ENCODE data around the gene PHF21A. TPM values are rescaled to one million over a fixed set of nuclear protein-coding genes. Genes with fewer than 3 reads are reported as not detected.

Gene PHF21A
- total and polyA plus RNA-seq, 7 donors = 4.1 to 21.3 (median 17.2) TPM

GRCh38 chr11:45934580-45935318, 186.5 kb downstream of the PHF21A start:
- WGBS, 3 donors = 74 to 83% (median 78%) methylated on average over 12 of the region's 12 CpGs
- DNase-seq (no peak), ATAC-seq (no peak)
- Histone ChIP-seq H3K36me3 (ENCODE audit: insufficient read depth in 1 of 2, low read depth in 1 of 2) (peaks cover 0 to 50% of the 10 kb centered on the region in 2 donors), H3K27ac (no peak overlapping the region), H3K9me3 (no peaks in the 10 kb centered on the region), H3K4me3 (no peak overlapping the region), H3K27me3 (ENCODE audit: insufficient read depth in 3 of 3, low read length in 2 of 3) (no peaks in the 10 kb centered on the region), H3K4me1 (peaks cover 5% of the 10 kb centered on the region)
- intact Hi-C loops (cut with DNase I) = no loop called here
- TF ChIP-seq, protein P1, sequence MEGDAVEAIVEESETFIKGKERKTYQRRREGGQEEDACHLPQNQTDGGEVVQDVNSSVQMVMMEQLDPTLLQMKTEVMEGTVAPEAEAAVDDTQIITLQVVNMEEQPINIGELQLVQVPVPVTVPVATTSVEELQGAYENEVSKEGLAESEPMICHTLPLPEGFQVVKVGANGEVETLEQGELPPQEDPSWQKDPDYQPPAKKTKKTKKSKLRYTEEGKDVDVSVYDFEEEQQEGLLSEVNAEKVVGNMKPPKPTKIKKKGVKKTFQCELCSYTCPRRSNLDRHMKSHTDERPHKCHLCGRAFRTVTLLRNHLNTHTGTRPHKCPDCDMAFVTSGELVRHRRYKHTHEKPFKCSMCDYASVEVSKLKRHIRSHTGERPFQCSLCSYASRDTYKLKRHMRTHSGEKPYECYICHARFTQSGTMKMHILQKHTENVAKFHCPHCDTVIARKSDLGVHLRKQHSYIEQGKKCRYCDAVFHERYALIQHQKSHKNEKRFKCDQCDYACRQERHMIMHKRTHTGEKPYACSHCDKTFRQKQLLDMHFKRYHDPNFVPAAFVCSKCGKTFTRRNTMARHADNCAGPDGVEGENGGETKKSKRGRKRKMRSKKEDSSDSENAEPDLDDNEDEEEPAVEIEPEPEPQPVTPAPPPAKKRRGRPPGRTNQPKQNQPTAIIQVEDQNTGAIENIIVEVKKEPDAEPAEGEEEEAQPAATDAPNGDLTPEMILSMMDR (IDR thresholded peaks at IDR 0.05) = no peak

GRCh38 chr11:45933846-45934579, 187.2 kb downstream of the PHF21A start:
- peaks cover 0 to 50% of the 10 kb centered on the region in 2 donors for H3K36me3 ChIP-seq (ENCODE audit: insufficient read depth in 1 of 2, low read depth in 1 of 2)
- H3K4me3 ChIP-seq = no peak overlapping the region
- H3K27me3 ChIP-seq (ENCODE audit: insufficient read depth in 3 of 3, low read length in 2 of 3) = no peaks in the 10 kb centered on the region
- intact Hi-C loops (cut with DNase I) = no loop called here
- no peaks in the 10 kb centered on the region for H3K9me3 ChIP-seq
- H3K27ac ChIP-seq = no peak overlapping the region
- DNase-seq = no peak
- no peak for ATAC-seq
- TF ChIP-seq, protein P1 (IDR thresholded peaks at IDR 0.05) = no peak
- WGBS, 3 donors = 84 to 91% (median 87%) methylated on average over 21 of the region's 21 CpGs
- H3K4me1 ChIP-seq = peaks cover 5% of the 10 kb centered on the region

DNA sequence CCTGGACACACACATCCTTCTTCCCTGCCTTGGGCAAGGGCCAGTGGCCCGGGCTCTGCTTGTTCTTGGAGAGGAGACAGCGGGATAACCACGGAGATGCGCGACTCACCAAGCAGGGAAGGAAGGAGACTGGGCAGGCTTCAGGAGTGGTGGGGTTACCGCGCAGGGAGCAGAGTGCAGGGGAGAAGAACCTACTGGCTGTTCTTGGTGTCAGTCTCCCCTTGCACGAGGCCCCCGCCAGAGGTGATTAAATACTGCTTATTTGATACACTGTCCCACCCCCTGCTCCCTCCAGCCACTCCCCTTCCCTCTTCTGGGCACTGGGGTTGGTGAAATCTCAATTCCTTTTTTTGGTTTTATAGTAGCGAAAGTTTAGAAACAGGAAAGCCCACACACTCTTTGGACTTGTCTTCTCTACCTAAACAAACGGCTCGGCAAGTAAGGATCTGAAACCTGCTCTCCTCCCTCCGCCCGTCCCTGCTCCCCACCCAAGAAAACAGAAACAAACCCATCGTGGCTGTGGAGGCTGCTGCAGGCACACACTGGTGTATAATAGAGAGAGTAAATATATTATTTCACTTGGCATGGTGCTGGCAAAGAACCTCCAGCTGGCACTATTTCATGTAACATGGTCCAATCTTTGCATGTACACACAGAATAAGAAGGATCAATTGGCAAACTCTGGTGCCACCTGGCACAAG, 188.0 kb downstream of the PHF21A start:
- Histone ChIP-seq H3K4me3 (no peak overlapping the region), H3K36me3 (ENCODE audit: insufficient read depth in 1 of 2, low read depth in 1 of 2) (peaks cover 0 to 50% of the 10 kb centered on the region in 2 donors), H3K4me1 (peaks cover 5% of the 10 kb centered on the region), H3K9me3 (no peaks in the 10 kb centered on the region), H3K27me3 (ENCODE audit: insufficient read depth in 3 of 3, low read length in 2 of 3) (no peaks in the 10 kb centered on the region), H3K27ac (no peak overlapping the region)
- intact Hi-C loops (cut with DNase I) = no loop called here
- WGBS, 3 donors = 71 to 80% (median 72%) methylated on average over 15 of the region's 15 CpGs
- TF ChIP-seq, protein P1 (IDR thresholded peaks at IDR 0.05) = no peak
- DNase-seq = no peak
- no peak for ATAC-seq

DNA sequence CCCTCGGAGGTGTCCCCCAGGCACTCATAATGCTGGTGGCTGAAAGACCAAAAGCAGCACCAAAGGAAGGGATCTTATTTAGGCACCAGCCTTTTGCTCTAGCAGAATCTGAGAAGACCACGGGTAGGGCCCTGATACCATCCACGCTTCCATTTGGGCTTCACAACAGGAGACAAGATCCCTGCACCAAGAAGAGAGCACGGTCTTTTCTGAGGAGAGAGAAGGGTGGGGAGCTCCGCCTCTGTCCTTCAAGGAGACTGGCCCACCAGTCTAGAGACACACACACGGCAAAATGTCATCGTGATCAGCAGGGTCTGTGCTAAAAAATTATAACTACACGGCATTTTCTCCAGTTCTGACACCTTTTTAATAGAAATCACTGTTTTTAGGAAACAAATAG, 189.0 kb downstream of the PHF21A start:
- Histone ChIP-seq H3K27ac (no peak overlapping the region), H3K27me3 (ENCODE audit: insufficient read depth in 3 of 3, low read length in 2 of 3) (no peaks in the 10 kb centered on the region), H3K4me3 (no peak overlapping the region), H3K9me3 (no peaks in the 10 kb centered on the region), H3K4me1 (peaks cover 5% of the 10 kb centered on the region), H3K36me3 (ENCODE audit: insufficient read depth in 1 of 2, low read depth in 1 of 2) (peaks cover 0 to 50% of the 10 kb centered on the region in 2 donors)
- WGBS, 3 donors = 87 to 88% (median 88%) methylated on average over 8 of the region's 8 CpGs
- intact Hi-C loops (cut with DNase I) = no loop called here
- DNase-seq (no peak), ATAC-seq (no peak)
- TF ChIP-seq, protein P1 (IDR thresholded peaks at IDR 0.05) = no peak

All from psoas muscle (tissue), 8 donors.